HepG2 (cell line): Measurements from ENCODE around the gene TRIO. TPM values are rescaled to one million over a fixed set of nuclear protein-coding genes. Genes with fewer than 3 reads are reported as not detected.

Experiments
- BHLHE40 ChIP-seq: IDR thresholded peaks from 2 replicates; pipeline ENCODE4 v1.6.1; 2011; ENCODE audit warnings: low read length, improper control_type of control experiment
- ETV6 ChIP-seq: sonication (generic); formaldehyde crosslinking; conservative IDR thresholded peaks from 2 replicates; pipeline ENCODE4 v1.4.0; 2020; ENCODE audit warnings: missing genetic modification reagents
- GTF3A ChIP-seq: sonication (generic); formaldehyde crosslinking; conservative IDR thresholded peaks from 2 replicates; pipeline ENCODE4 v1.4.0; 2020; ENCODE audit warnings: mild to moderate bottlenecking, missing genetic modification reagents
- HMGA1 ChIP-seq: sonication (generic); formaldehyde crosslinking; conservative IDR thresholded peaks from 2 replicates; pipeline ENCODE4 v1.4.0; 2020; ENCODE audit warnings: missing genetic modification reagents
- HNF4A ChIP-seq: sonication (generic); formaldehyde crosslinking; IDR thresholded peaks from 2 replicates; pipeline ENCODE4 v1.4.0; 2020; ENCODE audit warnings: missing genetic modification reagents
- KLF12 ChIP-seq: sonication (generic); formaldehyde crosslinking; IDR thresholded peaks from 2 replicates; pipeline ENCODE4 v1.4.0; 2020; ENCODE audit warnings: missing genetic modification reagents, borderline replicate concordance
- REPIN1 ChIP-seq: sonication (generic); formaldehyde crosslinking; IDR thresholded peaks from 2 replicates; pipeline ENCODE4 v1.8.0; 2022; ENCODE audit warnings: missing genetic modification reagents, low read depth, mild to moderate bottlenecking, borderline replicate concordance
- SATB2 ChIP-seq: sonication (generic); formaldehyde crosslinking; IDR thresholded peaks from 2 replicates; pipeline ENCODE4 v1.5.0; 2020; ENCODE audit warnings: missing genetic modification reagents
- SMARCC2 ChIP-seq: fragments of 450-650 bp; IDR thresholded peaks from 2 replicates; pipeline ENCODE4 v1.6.1; 2017; ENCODE audit warnings: antibody characterized with exemption, mild to moderate bottlenecking
- SNAI1 ChIP-seq: sonication (generic); formaldehyde crosslinking; IDR thresholded peaks from 2 replicates; pipeline ENCODE4 v1.5.0; 2020; ENCODE audit warnings: mild to moderate bottlenecking, missing genetic modification reagents, borderline replicate concordance
- TOE1 ChIP-seq: sonication (generic); formaldehyde crosslinking; IDR thresholded peaks from 2 replicates; pipeline ENCODE4 v1.4.0; 2020; ENCODE audit warnings: mild to moderate bottlenecking, missing genetic modification reagents
- ZNF329 ChIP-seq: sonication (generic); formaldehyde crosslinking; IDR thresholded peaks from 2 replicates; pipeline ENCODE4 v1.9.0; 2021; ENCODE audit warnings: low read depth, mild to moderate bottlenecking, missing genetic modification reagents
- ZNF562 ChIP-seq: sonication (generic); formaldehyde crosslinking; IDR thresholded peaks from 2 replicates; pipeline ENCODE4 v1.8.0; 2022; ENCODE audit warnings: missing genetic modification reagents, borderline replicate concordance
- ZNF572 ChIP-seq: sonication (generic); formaldehyde crosslinking; IDR thresholded peaks from 2 replicates; pipeline ENCODE4 v1.5.1; 2020; ENCODE audit warnings: mild to moderate bottlenecking, missing genetic modification reagents
- ZNF879 ChIP-seq: sonication (generic); formaldehyde crosslinking; IDR thresholded peaks from 2 replicates; pipeline ENCODE4 v1.8.1; 2023; ENCODE audit warnings: missing genetic modification reagents
- polyA plus RNA-seq, 8 experiments: library from polyadenylated mRNA; depleted of rRNA in 3 of 8; stranded (reverse) in 7 of 8; unstranded in 1 of 8; fragments of >200 nt; fragmentation: Illumina TruSeq in 4 of 8; extraction: Trizol in 4 of 8; gene quantifications; 2 replicates each; pipeline versions ENCODE4 v1.2.1 to v1.2.3, GENCODE V29; 2011 to 2016; ENCODE audit warnings: low read depth in 4 of 8, missing spikeins in 1 of 8, mixed read lengths in 1 of 8; ENCODE audit not compliant: insufficient read depth in 1 of 8
- total RNA-seq, 5 experiments: library from RNA; depleted of rRNA; stranded (reverse); fragments of >200 nt; fragmentation: Illumina TruSeq; extraction: Trizol; gene quantifications; 2 replicates each; pipeline ENCODE4 v1.2.3, GENCODE V29; 2016; ENCODE audit warnings: low read depth in 1 of 5
- TF ChIP-seq, protein P1 (sequence below): sonication (generic); formaldehyde crosslinking; IDR thresholded peaks from 2 replicates; pipeline ENCODE4 v1.5.1; 2020; ENCODE audit warnings: mild to moderate bottlenecking, missing genetic modification reagents, borderline replicate concordance
- TF ChIP-seq, protein P2 (sequence below): sonication (generic); formaldehyde crosslinking; IDR thresholded peaks from 2 replicates; pipeline ENCODE4 v1.4.0; 2020; ENCODE audit warnings: missing genetic modification reagents
- TF ChIP-seq, protein P3 (sequence below): sonication (generic); formaldehyde crosslinking; IDR thresholded peaks from 2 replicates; pipeline ENCODE4 v1.4.0; 2020; ENCODE audit warnings: mild to moderate bottlenecking, missing genetic modification reagents
- TF ChIP-seq, protein P4 (sequence below): sonication (generic); formaldehyde crosslinking; IDR thresholded peaks from 2 replicates; pipeline ENCODE4 v1.4.0; 2020; ENCODE audit warnings: mild to moderate bottlenecking, missing genetic modification reagents
- TF ChIP-seq, protein P5 (sequence below): sonication (generic); formaldehyde crosslinking; IDR thresholded peaks from 2 replicates; pipeline ENCODE4 v1.5.1; 2020; ENCODE audit warnings: mild to moderate bottlenecking, missing genetic modification reagents

The TRIO gene
- total and polyA plus RNA-seq, 2 of the 13 experiments (the other 11 are each of a cell fraction or from before 2014, with no cell fraction given) = 45.2 to 45.9 TPM

DNA sequence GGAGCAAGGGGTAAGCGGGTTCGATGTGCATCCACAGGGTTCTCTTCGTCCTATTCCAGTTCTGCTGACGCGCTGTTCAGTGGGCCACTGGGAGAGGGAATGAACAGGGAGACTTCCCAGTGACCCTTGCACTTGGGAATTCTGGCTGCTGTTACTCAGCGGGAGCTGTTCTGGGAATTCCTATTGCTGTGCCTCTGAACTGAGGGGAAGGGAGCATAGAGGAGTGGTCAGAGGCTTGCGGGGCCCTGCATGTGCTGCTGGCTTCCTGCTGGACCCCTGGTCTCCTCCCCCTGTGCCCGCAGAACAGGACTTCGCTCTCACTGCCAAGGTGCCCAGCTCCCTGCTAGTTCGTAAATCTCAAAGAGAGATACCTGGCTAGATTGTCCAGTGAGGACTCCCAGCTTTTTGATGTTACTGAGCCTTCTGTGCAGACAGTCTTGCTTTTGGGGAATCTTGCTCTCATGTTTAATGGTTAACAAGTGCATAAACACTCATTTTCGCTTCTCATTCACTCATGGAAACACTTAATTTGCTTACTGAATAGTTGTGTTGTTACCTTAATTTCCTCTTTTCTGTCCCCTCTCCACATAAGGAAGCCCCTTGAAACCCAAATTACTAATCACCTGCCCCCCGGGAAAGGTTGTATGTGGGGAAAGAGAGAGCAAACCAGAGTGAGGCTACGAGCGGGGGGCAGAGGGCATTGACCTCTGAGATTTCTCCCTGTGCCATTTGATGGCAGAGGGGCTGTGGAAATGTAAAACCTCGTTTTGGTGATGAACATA lies 5.9 kb downstream of the TRIO start (continued):
- TF ChIP-seq ZNF329 (CRISPR knock-in tag) (no peak), GTF3A (CRISPR knock-in tag) (no peak), ZNF572 (CRISPR knock-in tag) (no peak), SATB2 (CRISPR knock-in tag) (no peak), REPIN1 (CRISPR knock-in tag) (peak; percentile 32; the same call in 1 of the 2 replicates), KLF12 (CRISPR knock-in tag) (no peak), HMGA1 (CRISPR knock-in tag) (no peak), SNAI1 (CRISPR knock-in tag) (no peak), TOE1 (no peak), ZNF562 (CRISPR knock-in tag) (no peak), ETV6 (CRISPR knock-in tag) (no peak), BHLHE40 (0 out of 2 replicates have a peak, but pooled peaks have one; percentile 4), HNF4A (CRISPR knock-in tag) (peak; percentile 83), SMARCC2 (no peak), ZNF879 (no peak)
- TF ChIP-seq, protein P1, sequence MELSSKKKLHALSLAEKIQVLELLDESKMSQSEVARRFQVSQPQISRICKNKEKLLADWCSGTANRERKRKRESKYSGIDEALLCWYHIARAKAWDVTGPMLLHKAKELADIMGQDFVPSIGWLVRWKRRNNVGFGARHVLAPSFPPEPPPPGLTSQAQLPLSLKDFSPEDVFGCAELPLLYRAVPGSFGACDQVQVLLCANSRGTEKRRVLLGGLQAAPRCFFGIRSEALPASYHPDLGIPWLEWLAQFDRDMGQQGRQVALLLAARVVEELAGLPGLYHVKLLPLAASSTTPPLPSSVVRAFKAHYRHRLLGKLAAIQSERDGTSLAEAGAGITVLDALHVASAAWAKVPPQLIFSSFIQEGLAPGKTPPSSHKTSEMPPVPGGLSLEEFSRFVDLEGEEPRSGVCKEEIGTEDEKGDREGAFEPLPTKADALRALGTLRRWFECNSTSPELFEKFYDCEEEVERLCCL (CRISPR knock-in tag) = no peak
- TF ChIP-seq, protein P2, sequence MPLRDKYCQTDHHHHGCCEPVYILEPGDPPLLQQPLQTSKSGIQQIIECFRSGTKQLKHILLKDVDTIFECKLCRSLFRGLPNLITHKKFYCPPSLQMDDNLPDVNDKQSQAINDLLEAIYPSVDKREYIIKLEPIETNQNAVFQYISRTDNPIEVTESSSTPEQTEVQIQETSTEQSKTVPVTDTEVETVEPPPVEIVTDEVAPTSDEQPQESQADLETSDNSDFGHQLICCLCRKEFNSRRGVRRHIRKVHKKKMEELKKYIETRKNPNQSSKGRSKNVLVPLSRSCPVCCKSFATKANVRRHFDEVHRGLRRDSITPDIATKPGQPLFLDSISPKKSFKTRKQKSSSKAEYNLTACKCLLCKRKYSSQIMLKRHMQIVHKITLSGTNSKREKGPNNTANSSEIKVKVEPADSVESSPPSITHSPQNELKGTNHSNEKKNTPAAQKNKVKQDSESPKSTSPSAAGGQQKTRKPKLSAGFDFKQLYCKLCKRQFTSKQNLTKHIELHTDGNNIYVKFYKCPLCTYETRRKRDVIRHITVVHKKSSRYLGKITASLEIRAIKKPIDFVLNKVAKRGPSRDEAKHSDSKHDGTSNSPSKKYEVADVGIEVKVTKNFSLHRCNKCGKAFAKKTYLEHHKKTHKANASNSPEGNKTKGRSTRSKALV (CRISPR knock-in tag) = no peak
- TF ChIP-seq, protein P3, sequence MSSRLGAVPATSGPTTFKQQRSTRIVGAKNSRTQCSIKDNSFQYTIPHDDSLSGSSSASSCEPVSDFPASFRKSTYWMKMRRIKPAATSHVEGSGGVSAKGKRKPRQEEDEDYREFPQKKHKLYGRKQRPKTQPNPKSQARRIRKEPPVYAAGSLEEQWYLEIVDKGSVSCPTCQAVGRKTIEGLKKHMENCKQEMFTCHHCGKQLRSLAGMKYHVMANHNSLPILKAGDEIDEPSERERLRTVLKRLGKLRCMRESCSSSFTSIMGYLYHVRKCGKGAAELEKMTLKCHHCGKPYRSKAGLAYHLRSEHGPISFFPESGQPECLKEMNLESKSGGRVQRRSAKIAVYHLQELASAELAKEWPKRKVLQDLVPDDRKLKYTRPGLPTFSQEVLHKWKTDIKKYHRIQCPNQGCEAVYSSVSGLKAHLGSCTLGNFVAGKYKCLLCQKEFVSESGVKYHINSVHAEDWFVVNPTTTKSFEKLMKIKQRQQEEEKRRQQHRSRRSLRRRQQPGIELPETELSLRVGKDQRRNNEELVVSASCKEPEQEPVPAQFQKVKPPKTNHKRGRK (CRISPR knock-in tag) = no peak
- TF ChIP-seq, protein P4, sequence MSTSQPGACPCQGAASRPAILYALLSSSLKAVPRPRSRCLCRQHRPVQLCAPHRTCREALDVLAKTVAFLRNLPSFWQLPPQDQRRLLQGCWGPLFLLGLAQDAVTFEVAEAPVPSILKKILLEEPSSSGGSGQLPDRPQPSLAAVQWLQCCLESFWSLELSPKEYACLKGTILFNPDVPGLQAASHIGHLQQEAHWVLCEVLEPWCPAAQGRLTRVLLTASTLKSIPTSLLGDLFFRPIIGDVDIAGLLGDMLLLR (CRISPR knock-in tag) = no peak
- TF ChIP-seq, protein P5, sequence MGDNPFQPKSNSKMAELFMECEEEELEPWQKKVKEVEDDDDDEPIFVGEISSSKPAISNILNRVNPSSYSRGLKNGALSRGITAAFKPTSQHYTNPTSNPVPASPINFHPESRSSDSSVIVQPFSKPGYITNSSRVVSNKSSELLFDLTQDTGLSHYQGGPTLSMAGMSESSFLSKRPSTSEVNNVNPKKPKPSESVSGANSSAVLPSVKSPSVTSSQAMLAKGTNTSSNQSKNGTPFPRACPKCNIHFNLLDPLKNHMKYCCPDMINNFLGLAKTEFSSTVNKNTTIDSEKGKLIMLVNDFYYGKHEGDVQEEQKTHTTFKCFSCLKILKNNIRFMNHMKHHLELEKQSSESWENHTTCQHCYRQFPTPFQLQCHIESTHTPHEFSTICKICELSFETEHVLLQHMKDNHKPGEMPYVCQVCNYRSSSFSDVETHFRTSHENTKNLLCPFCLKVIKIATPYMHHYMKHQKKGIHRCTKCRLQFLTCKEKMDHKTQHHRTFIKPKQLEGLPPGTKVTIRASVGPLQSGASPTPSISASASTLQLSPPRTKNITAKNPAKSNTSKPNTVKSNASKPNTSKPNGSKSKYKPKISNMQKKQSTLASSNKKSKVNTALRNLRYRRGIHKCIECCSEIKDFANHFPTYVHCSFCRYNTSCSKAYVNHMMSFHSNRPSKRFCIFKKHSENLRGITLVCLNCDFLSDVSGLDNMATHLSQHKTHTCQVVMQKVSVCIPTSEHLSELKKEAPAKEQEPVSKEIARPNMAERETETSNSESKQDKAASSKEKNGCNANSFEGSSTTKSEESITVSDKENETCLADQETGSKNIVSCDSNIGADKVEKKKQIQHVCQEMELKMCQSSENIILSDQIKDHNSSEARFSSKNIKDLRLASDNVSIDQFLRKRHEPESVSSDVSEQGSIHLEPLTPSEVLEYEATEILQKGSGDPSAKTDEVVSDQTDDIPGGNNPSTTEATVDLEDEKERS = no peak
